Activated B cell treated with CpG ODN at 0.5 μM for 24 hours (primary cell): Measurements from ENCODE around the gene SPAG7. TPM values are rescaled to one million over a fixed set of nuclear protein-coding genes. Genes with fewer than 3 reads are reported as not detected.

Experiments
- ATAC-seq: fragments of 200-7000 bp; cut with Tn5 transposase; one replicate; pipeline ENCODE4 v1.10.0; 2021; ENCODE audit warnings: low read depth, mild to moderate bottlenecking, moderate library complexity
- CTCF ChIA-PET: fragments of 350-600 bp; sonication (Branson Sonifier 250); formaldehyde crosslinking; loops from one replicate; lab custom pipeline; 2021; ENCODE audit warnings: antibody characterized with exemption; lab: Charles Lee
- POLR2A ChIA-PET: fragments of 350-600 bp; sonication (Branson Sonifier 250); formaldehyde crosslinking; loops from one replicate; lab custom pipeline; 2021; ENCODE audit warnings: antibody characterized with exemption; lab: Charles Lee
- DNase-seq: peaks from one replicate; pipeline ENCODE4 v3.0.0; 2022
- H3K27ac Mint-ChIP-seq: one replicate; pipeline ENCODE4 v1.8.0; 2020; ENCODE audit warnings: mixed read lengths
- H3K27me3 Mint-ChIP-seq: one replicate; pipeline ENCODE4 v1.8.0; 2021; ENCODE audit warnings: mixed read lengths
- H3K36me3 Mint-ChIP-seq: one replicate; pipeline ENCODE4 v1.8.0; 2021; ENCODE audit warnings: low read depth, mixed read lengths
- H3K4me1 Mint-ChIP-seq: one replicate; pipeline ENCODE4 v1.8.0; 2021; ENCODE audit warnings: mixed read lengths
- H3K4me3 Mint-ChIP-seq: one replicate; pipeline ENCODE4 v1.8.0; 2020; ENCODE audit warnings: mild to moderate bottlenecking, mixed read lengths
- H3K9me3 Mint-ChIP-seq: one replicate; pipeline ENCODE4 v1.8.0; 2020; ENCODE audit warnings: mixed read lengths
- intact Hi-C: fragments of 100-400 bp; cut with micrococcal nuclease; formaldehyde crosslinking; loops from one replicate; pipeline ENCODE4 v1.15.1; 2024
- total RNA-seq: library from RNA; stranded (reverse); gene quantifications from 2 replicates; pipeline ENCODE4 v1.2.3, GENCODE V29; 2022
- TF ChIP-seq, protein P1 (sequence below): fragments of 200-600 bp; IDR thresholded peaks from one replicate; pipeline ENCODE4 v1.8.0; 2022; ENCODE audit warnings: antibody characterized with exemption, mild to moderate bottlenecking

SPAG7 gene
- total RNA-seq, 1 donor from 2014 or later, result 64.2 TPM

GRCh38 chr17:4951486-4951885 is 16.1 kb downstream of the SPAG7 start:
- ATAC-seq (no peak), DNase-seq (no peak)
- intact Hi-C loops, result no loop called here
- H3K36me3 Mint-ChIP-seq, result peaks cover 13% of the 10 kb centered on the region
- H3K4me3 Mint-ChIP-seq, result no peak overlapping the region
- no peaks in the 10 kb centered on the region for H3K9me3 Mint-ChIP-seq
- POLR2A ChIA-PET, result interaction anchor here (0.5 to 12.1 kb wide), 4 partner anchors 9 to 19 kb away, joined by 3 to 391 read pairs (median 55); partner anchors contain the start of genes GP1BA, RNF167, SLC25A11 and SPAG7
- TF ChIP-seq, protein P1, sequence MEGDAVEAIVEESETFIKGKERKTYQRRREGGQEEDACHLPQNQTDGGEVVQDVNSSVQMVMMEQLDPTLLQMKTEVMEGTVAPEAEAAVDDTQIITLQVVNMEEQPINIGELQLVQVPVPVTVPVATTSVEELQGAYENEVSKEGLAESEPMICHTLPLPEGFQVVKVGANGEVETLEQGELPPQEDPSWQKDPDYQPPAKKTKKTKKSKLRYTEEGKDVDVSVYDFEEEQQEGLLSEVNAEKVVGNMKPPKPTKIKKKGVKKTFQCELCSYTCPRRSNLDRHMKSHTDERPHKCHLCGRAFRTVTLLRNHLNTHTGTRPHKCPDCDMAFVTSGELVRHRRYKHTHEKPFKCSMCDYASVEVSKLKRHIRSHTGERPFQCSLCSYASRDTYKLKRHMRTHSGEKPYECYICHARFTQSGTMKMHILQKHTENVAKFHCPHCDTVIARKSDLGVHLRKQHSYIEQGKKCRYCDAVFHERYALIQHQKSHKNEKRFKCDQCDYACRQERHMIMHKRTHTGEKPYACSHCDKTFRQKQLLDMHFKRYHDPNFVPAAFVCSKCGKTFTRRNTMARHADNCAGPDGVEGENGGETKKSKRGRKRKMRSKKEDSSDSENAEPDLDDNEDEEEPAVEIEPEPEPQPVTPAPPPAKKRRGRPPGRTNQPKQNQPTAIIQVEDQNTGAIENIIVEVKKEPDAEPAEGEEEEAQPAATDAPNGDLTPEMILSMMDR, result no peak
- peaks cover 19% of the 10 kb centered on the region for H3K4me1 Mint-ChIP-seq
- peak overlapping the region; percentile 86 for H3K27ac Mint-ChIP-seq
- peaks cover 2% of the 10 kb centered on the region for H3K27me3 Mint-ChIP-seq
- CTCF ChIA-PET, result interaction anchor here (1.0 to 2.0 kb wide), 4 partner anchors 29 to 385 kb away, joined by 3 to 6 read pairs (median 3); partner anchors contain the start of gene CAMTA2

DNA sequence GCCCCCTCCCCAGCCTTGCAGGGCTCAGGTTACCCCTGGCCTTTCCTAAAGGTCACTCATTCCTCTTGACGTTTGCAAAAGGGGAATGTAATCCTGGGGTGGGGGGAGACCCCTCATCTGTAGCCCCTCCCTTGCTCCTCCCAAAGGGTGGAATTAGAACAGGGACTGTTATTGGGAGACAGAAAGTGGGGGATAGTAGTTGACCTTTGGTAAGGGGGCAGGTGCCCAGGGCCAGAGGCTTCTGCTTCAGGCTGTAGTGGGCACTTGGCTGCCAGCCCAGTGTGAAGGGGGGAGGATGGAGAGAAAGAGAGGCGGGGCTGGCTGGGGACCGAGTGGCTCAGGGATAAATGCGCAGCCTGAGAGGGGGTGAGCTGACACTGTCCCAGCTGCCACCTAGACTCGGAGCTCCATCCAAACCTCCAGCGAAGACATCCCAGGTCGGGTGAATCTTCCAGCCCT is 16.8 kb downstream of the SPAG7 start, which contains the start of gene ENO3:
ENO3 (plus strand) TSS at position 374 of the 459 bp plus-strand sequence. CDS start 711 bp downstream, outside the sequence.
- ChIA-PET CTCF (interaction anchor here (2.0 kb wide), 1 partner anchor 37 kb away, joined by 6 read pairs; the partner anchor contains the start of gene CAMTA2), POLR2A (interaction anchor here (0.7 to 12.1 kb wide), 7 partner anchors 9 to 127 kb away, joined by 3 to 391 read pairs (median 4); partner anchors contain the start of genes CAMTA2, INCA1, KIF1C and RNF167)
- intact Hi-C loops, result no loop called here
- Mint-ChIP-seq H3K9me3 (no peaks in the 10 kb centered on the region), H3K36me3 (peaks cover 20% of the 10 kb centered on the region), H3K4me1 (peaks cover 26% of the 10 kb centered on the region), H3K27me3 (peaks cover 2% of the 10 kb centered on the region), H3K4me3 (peak within 1 kb of the TSS; percentile 81), H3K27ac (peak within 1 kb of the TSS; percentile 86)
- ATAC-seq (no peak), DNase-seq (no peak)
- TF ChIP-seq, protein P1, result no peak

DNA sequence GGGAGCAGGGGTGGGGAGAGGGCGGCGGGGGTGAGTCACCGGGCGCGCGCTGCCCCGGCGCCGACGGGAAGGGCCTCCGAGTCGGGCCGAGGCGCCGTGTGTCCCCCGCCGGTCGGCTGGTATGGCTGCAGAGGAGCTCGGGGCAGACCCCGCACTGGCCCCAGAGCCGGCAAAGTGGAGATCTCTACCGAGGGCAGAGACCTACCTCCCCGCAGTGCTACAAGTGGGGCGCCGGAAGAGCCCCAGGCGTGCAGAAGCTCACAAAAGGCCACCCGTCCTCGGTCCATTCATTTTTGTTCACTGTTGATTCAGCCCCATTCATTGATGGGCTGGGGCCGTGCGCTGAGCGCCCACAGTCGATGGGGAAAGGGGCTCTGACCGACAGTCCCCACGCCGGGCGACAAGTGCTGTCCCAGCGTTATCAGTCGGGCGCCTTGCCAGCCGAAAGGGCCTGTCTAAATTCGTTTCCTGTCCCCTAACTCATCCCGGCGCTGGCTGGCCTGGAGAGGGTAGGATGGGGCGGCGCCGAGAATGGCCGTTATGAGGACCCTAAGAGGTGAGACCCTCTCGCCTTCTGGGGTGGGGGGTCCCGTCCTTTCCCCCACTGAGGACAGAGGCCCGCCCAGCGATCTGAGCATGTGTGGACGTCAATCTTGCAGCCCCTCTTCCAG is 17.4 kb downstream of the SPAG7 start:
- no peaks in the 10 kb centered on the region for H3K9me3 Mint-ChIP-seq
- H3K36me3 Mint-ChIP-seq, result peaks cover 25% of the 10 kb centered on the region
- H3K4me3 Mint-ChIP-seq, result peak overlapping the region; percentile 81
- intact Hi-C loops, result no loop called here
- DNase-seq (no peak), ATAC-seq (peak; percentile 8)
- peak overlapping the region; percentile 86 for H3K27ac Mint-ChIP-seq
- TF ChIP-seq, protein P1, result no peak
- POLR2A ChIA-PET, result interaction anchor here (0.6 to 12.1 kb wide), 9 partner anchors 8 to 264 kb away, joined by 3 to 391 read pairs (median 4); partner anchors contain the start of genes CAMTA2, INCA1, KIF1C and RNF167
- H3K4me1 Mint-ChIP-seq, result peaks cover 31% of the 10 kb centered on the region
- CTCF ChIA-PET, result interaction anchor here (2.0 kb wide), 1 partner anchor 37 kb away, joined by 6 read pairs; the partner anchor contains the start of gene CAMTA2
- H3K27me3 Mint-ChIP-seq, result peaks cover 2% of the 10 kb centered on the region

- ATAC-seq, result peak; percentile 36
These were observed 18.1 kb downstream of the SPAG7 start for GRCh38 chr17:4949321-4950074.

More at GRCh38 chr17:4949321-4950074, 18.1 kb downstream of the SPAG7 start:
- DNase-seq, result peak; percentile 80
- ChIA-PET CTCF (interaction anchor here (1.4 to 1.5 kb wide), 2 partner anchors 10 to 18 kb away, joined by 3 to 4 read pairs; partner anchors contain the start of genes RNF167, SLC25A11 and SPAG7), POLR2A (interaction anchor here (1.0 to 12.1 kb wide), 15 partner anchors 8 to 129 kb away, joined by 3 to 391 read pairs (median 9); partner anchors contain the start of genes CAMTA2, GP1BA, INCA1 and KIF1C)
- Mint-ChIP-seq H3K4me1 (peaks cover 38% of the 10 kb centered on the region), H3K9me3 (no peaks in the 10 kb centered on the region), H3K27ac (peak overlapping the region; percentile 100), H3K36me3 (peaks cover 32% of the 10 kb centered on the region), H3K27me3 (peaks cover 2% of the 10 kb centered on the region), H3K4me3 (peak overlapping the region; percentile 100)
- intact Hi-C loops, result loop anchor here (1.0 to 10.0 kb wide), 13 partner anchors 9 to 1037 kb away; partner anchors contain the start of genes ARRB2, ATP2A3, CAMTA2 and INCA1
- TF ChIP-seq, protein P1, result no peak
